Erythroblast (primary cell): ENCODE data around the gene BABAM2.

Source experiments
- GATA1 ChIP-seq: IDR thresholded peaks from 2 replicates; pipeline ENCODE4 v1.6.1; 2011; ENCODE audit warnings: low read depth, mild to moderate bottlenecking, control low read depth, low read length, moderate library complexity
- POLR2A ChIP-seq: IDR thresholded peaks from 2 replicates; pipeline ENCODE4 v1.6.1; 2011; ENCODE audit warnings: mild to moderate bottlenecking, low read length

GRCh38 chr2:28378679-28379584 lies 488.4 kb downstream of the BABAM2 start:
- TF ChIP-seq POLR2A (no peak), GATA1 (no peak)
